Jurkat, Clone E6-1 (cell line): ENCODE measurements around the gene CREB3. TPM values are rescaled to one million over a fixed set of nuclear protein-coding genes. Genes with fewer than 3 reads are reported as not detected.

Source experiments
- DNase-seq: peaks from one replicate; pipeline ENCODE4 v3.0.0-alpha.2; 2011; ENCODE audit warnings: low read depth, low spot score
- H3K4me3 ChIP-seq: 2 replicates; pipeline ENCODE4 v1.5.1; 2011; ENCODE audit warnings: mild to moderate bottlenecking, low read length, control low read depth, moderate library complexity
- polyA plus RNA-seq: library from polyadenylated mRNA; unstranded; fragments of >200 nt; gene quantifications from one replicate; pipeline ENCODE4 v1.2.1, GENCODE V29; 2012; ENCODE audit warnings: missing spikeins; ENCODE audit not compliant: insufficient read length, insufficient read depth

CREB3 gene
- polyA plus RNA-seq = 35.3 TPM

DNA sequence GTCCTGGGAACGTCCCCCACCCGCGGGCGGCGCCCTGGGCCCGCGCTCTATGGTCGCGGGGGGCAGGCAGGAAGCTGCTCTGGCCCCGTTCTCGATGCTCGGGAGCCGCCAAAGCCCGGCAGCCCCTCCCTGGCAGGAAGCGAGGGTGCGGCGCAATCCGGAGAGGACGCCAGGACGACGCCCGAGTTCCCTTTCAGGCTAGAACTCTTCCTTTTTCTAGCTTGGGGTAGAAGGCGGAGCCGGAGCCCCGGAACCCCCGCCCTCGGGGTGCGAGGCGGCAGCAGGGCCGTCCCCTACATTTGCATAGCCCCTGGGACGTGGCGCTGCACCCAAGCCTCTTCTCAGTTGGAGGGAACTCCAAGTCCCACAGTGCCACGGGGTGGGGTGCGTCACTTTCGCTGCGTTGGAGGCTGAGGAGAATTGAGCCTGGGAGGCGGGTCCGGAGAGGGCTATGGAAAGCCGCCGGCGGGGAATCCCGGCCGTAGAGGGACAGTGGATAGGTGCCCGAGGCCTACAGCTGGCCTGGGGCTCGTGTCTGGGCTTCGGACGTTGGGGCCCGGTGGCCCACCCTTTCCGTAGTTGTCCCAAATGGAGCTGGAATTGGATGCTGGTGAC lies at the start of gene CREB3, which contains the start of gene TLN1:
CREB3 (plus strand) TSS at position 482 of the 615 bp plus-strand sequence; CDS start at position 589, 107 bp downstream.
TLN1 (minus strand) TSS at position 11 of the 615 bp plus-strand sequence. CDS start 6,501 bp downstream, outside the sequence.
- DNase-seq = peak; percentile 96
- H3K4me3 ChIP-seq = peak within 1 kb of the TSS; percentile 66

- no peak overlapping the region for H3K4me3 ChIP-seq
- no peak for DNase-seq
Observed at GRCh38 chr9:35683323-35683722, 49.1 kb upstream of the CREB3 start.

DNA sequence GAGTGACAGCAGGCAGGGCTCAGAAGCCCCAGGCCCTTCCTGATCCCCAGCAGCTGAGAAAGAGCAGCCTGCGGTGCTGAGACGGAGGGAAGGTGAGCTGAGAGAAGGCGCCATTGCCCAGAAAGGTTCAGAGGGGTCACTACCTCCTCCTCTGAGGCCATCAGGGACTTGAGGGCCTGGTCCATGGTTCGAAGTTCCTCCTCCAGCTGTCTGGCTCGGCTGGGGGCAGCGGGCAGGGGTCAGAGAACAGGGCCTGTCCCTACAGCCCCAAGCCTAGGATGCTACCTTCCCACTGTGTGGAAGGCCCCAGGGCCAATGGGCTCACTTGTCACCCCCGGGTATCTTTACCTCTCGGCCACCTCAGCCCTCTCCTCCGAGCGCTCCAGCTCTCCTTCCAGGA lies 47.5 kb upstream of the CREB3 start:
- H3K4me3 ChIP-seq = no peak overlapping the region
- DNase-seq = no peak

GRCh38 chr9:35685506-35685905 lies 47.0 kb upstream of the CREB3 start:
- no peak overlapping the region for H3K4me3 ChIP-seq
- no peak for DNase-seq

DNA sequence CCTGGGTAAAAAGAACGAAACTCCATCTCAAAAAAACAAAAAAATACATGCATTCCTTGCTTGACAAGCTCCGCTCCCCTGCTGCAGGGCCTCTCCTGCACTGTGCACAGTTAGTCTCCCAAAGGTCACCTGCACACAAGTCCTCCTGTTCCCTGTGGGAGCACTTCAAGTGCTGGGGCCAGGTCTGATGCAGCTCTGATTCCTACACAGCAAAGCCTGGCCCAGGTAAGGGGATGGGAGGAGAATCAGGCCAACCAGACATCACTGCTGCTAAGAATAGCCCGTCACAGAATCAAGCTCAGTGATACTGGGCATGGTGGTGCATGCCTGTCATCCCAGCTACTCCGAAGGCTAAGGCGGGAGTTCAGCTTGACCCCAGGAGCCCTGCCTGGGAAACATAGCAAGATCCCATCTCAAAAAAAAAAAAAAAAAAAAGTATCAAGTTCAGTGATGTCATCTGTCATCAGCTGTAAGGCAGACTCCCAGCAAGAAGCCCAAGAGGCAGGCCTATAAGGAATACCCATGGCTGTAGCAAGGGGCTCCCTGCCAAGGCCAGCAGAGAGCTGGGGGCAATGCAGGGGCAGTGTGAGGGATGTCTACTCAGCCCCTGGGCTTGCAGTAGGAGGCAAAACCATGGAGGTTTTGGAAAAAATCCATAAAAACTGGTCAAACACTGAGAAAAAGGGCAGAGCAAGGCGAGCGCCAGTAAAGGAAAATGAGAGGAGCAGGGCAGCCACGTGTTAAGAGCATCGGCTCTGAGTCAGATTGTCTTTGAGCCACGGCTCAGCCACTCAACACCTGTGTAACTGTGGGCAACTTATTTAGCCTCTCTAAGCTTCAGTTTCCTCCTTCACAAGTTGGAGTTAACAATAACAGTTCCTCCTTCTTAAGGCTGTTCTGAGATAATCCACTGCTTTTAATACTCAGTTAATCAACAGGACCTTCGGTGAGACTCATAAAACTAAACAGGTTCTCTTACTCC lies 46.0 kb upstream of the CREB3 start:
- H3K4me3 ChIP-seq = no peak overlapping the region

DNA sequence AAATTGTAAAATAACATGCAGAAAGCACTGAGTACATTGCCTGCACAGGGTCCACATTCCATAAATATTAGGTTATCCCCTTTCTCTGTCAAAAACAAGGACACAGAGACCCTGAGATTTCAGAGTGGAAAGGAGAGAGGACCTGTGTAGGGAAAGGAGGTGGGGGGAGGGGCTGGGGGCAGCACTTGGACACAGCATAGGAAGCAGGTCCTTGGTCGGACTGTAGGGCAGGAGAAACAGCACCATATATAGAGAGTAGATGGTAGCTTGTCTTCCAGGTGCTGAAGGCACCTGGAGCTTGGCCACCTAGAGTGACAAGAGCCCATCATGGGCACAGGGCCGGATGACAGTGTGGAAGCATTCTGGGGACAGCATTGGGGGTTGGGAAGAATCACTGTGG lies 45.2 kb upstream of the CREB3 start:
- DNase-seq = no peak

More for the DNA sequence above, 46.0 kb upstream of the CREB3 start:
- no peak for DNase-seq

GRCh38 chr9:35687972-35688557 lies 44.4 kb upstream of the CREB3 start:
- DNase-seq = no peak
- no peak overlapping the region for H3K4me3 ChIP-seq

More for the DNA sequence above, 45.2 kb upstream of the CREB3 start:
- no peak overlapping the region for H3K4me3 ChIP-seq

GRCh38 chr9:35688558-35689541 lies 43.6 kb upstream of the CREB3 start:
- no peak for DNase-seq
- H3K4me3 ChIP-seq = no peak overlapping the region

DNA sequence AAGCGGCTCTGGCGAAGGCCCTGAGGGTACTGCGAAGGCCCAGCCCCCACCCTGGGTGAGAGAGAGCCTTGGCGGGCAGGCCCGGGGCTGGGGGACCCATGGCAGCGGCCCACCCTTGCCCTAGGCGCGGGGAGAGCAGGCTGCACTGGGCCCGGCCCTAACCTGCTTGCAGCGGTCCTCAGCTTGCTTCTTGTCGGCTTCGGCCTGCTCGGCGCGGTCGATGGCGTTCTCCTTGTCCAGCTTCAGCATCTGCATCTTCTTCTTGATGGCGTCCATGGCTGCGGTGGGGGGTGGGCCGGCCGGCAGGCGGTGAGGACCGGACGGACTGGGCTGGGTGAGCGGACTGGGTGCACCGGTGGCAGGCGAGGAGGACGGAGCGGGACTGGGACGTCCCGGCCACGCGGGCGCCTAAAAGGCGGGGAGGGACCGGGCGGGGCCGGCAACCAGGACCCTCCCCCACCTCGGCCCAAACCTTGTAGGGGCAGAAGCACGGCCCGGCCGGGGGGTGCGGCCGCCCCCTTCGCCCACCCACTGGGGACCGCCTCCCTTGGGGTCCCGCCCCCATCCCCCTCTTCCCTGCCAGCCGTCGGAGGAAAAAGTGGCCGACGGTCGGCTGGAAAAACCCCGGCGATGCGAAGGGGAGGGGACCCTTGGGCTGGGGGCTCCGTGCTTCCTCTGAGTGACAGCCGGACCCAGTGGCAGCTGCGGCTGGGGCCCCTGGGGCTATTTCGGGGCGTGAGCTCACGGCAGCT lies 42.7 kb upstream of the CREB3 start, which contains the start of gene TPM2:
TPM2 (minus strand) TSS at position 384 of the 752 bp plus-strand sequence; CDS start at position 276, 108 bp downstream.
- DNase-seq = no peak
- peak within 1 kb of the TSS; percentile 68 for H3K4me3 ChIP-seq

- H3K4me3 ChIP-seq = peak overlapping the region; percentile 68
- DNase-seq = no peak
Observed at GRCh38 chr9:35690294-35690613, 42.2 kb upstream of the CREB3 start.

GRCh38 chr9:35690614-35691333 lies 41.7 kb upstream of the CREB3 start:
- peak; percentile 45 for DNase-seq

DNA sequence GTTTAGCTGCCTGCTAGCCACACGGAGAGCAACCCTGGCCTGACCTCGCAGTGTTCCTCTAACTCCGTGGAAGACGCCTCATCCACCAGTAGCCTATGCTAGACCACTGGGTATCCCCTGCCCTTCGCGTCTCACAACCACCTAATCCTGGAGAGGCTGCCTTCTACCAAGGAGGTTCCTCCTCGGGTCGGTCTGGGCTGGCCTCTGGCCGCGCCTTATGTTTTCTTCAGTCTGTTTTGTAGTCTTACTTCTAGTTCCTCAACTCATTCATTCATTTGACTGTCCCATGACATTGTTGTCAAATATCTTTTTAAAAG lies 41.2 kb upstream of the CREB3 start:
- no peak for DNase-seq
- peak overlapping the region; percentile 68 for H3K4me3 ChIP-seq

More at GRCh38 chr9:35690614-35691333, 41.7 kb upstream of the CREB3 start:
- peak overlapping the region; percentile 68 for H3K4me3 ChIP-seq

DNA sequence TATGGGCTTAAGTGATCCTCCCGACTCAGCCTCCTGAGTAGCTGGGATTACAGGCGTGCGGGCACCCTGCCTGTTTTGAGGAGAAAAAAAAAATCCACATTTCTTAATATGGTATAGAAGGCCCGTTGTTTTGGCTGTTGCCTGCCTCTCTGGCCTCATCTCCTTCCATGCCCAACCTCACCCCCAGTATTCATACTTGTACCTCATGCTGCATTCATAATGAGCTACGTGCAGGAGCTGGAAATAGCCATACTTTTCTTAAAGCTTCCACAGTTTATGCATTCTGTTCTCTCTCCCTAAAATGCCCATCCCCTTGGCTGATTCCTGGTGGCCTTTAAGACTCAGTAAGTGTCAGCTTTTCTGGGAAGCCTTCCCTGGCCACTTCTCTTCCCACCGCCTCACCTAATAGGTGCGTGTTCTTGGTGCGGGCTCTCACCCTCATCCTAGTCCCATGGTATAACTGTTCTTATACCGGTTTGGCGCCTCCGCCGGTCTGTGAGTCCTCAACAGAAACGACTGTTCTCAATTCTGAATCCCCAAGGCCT lies 40.6 kb upstream of the CREB3 start:
- no peak for DNase-seq
- no peak overlapping the region for H3K4me3 ChIP-seq

DNA sequence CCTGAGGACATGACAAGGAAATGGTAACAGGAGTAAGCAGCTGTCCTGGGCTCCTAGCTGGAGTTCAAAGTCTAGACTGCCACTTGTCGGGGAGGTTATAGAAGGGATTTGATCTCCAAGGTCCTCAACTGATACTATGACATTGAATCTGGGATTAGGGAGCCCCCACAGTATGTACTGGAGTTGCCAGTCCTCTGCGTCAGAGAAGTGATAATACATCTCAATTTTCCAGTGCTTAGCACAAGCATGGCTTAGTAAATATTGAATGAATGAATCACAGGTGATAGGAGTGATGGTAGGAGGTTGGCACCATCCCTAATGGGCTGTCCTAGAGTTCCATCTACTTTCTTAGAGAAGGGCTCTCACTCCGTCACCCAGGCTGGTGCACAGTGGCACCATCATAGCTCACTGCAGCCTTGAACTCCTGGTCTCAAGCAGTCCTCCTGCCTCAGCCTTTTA lies 36.5 kb upstream of the CREB3 start:
- no peak for DNase-seq
- H3K4me3 ChIP-seq = no peak overlapping the region

DNA sequence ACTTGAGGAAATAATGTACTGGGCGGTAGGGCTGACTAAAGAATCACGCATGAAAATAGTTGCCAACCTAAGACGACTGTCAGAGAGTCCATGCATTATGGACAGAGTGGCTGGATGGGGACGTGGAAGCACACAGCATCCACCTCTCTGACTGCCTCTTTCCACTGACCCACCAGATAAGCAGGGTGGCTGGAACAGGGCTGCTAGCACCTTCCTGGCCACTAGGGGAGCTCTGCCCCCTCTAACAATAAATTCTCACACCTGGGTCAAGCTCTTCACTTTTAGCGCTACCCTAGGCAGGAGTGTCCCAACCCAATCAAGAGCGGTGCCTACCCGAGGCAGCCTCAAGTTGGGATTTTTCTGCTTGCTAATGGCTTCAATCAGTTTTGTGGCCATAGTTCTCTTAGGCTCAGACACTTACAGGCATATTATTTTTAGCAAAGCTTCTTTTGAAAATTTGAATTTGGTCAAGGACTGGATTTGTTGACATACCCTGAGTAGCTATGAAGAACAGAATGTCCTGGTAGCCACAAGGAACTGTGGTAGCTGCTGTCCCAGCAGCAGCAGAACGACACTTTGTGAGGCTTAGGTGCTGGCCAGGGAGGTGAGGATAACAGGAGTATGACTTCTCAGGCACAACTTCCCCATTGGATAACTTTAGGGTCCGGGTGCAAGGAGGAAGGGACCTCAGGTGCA lies 35.8 kb upstream of the CREB3 start:
- no peak overlapping the region for H3K4me3 ChIP-seq
- DNase-seq = peak; percentile 20

- no peak for DNase-seq
- H3K4me3 ChIP-seq = no peak overlapping the region
Observed at GRCh38 chr9:35697486-35697885, 35.0 kb upstream of the CREB3 start.
